K562 (cell line): ENCODE measurements around the gene STAG2. TPM values are rescaled to one million over a fixed set of nuclear protein-coding genes. Genes with fewer than 3 reads are reported as not detected.

Experiments used
- ATAC-seq: fragments of 200-7000 bp; cut with Tn5 transposase; 3 replicates; pipeline ENCODE4 v1.9.1; 2020; ENCODE audit warnings: moderate library complexity
- BruUV-seq: library from RNA; stranded (reverse); fragments of 400-500 nt; replicated peaks from 2 replicates; lab custom pipeline; 2021; lab: Mats Ljungman, UMichigan
- CTCF ChIA-PET: fragments of 300-600 bp; formaldehyde crosslinking; extraction: SDS; loops from one replicate; lab custom pipeline; 2021; ENCODE audit warnings: low intra/inter-chr PET ratio; lab: Yijun Ruan, JAX
- POLR2A ChIA-PET: fragments of 300-600, 350-650 bp; sonication (Branson Sonifier 250); formaldehyde crosslinking; extraction: SDS; loops from one replicate; lab custom pipeline; 2021; ENCODE audit warnings: antibody characterized with exemption, inconsistent platforms; lab: Yijun Ruan, JAX
- DNase-seq, 4 experiments: peaks; one replicate each; pipeline versions ENCODE4 v3.0.0 to v3.0.0-alpha.2; 2011 to 2018; ENCODE audit warnings: low spot score in 3 of 4, mixed read lengths in 3 of 4; ENCODE audit errors: extremely low read depth in 1 of 4
- FAIRE-seq: peaks from 2 replicates; lab custom pipeline; 2011; peaks lifted over from hg19 to GRCh38; lab: Jason Lieb, UNC
- H2AFZ ChIP-seq: 2 replicates; pipeline ENCODE4 v1.6.0; 2011; ENCODE audit warnings: low read depth, low read length, control low read depth, inconsistent platforms
- H3K27ac ChIP-seq: fragments of 200-600 bp; 3 replicates; pipeline ENCODE4 v1.8.0; 2011; ENCODE audit warnings: low read depth, mild to moderate bottlenecking, control low read depth, inconsistent platforms, low read length, moderate library complexity, mixed read lengths; ENCODE audit errors: extremely low read depth
- H3K27me3 ChIP-seq, 2 experiments: fragments of 300-600 bp in 1 of 2; 2 replicates in 1 of 2; 3 replicates in 1 of 2; pipeline versions ENCODE4 v1.6.0 to v1.8.0; 2011; ENCODE audit warnings: inconsistent platforms in 2 of 2, low read length in 2 of 2, mild to moderate bottlenecking in 1 of 2, mixed read lengths in 1 of 2, moderate library complexity in 1 of 2; ENCODE audit not compliant: control insufficient read depth in 2 of 2, insufficient read depth in 2 of 2
- H3K36me3 ChIP-seq: fragments of 300-600 bp; 3 replicates; pipeline ENCODE4 v1.8.0; 2011; ENCODE audit warnings: mild to moderate bottlenecking, low read length, inconsistent platforms; ENCODE audit not compliant: control insufficient read depth, insufficient read depth
- H3K4me1 ChIP-seq, 2 experiments: fragments of 200-600 bp in 1 of 2; replicated peaks in 1 of 2; 2 replicates in 1 of 2; 3 replicates in 1 of 2; pipeline versions ENCODE4 v1.5.1 to v1.8.0; 2011; ENCODE audit warnings: inconsistent platforms in 2 of 2, low read length in 2 of 2, mild to moderate bottlenecking in 1 of 2, mixed read lengths in 1 of 2, moderate library complexity in 1 of 2; ENCODE audit not compliant: control insufficient read depth in 2 of 2, insufficient read depth in 2 of 2
- H3K4me2 ChIP-seq: 2 replicates; pipeline ENCODE4 v1.6.1; 2011; ENCODE audit warnings: low read length, control low read depth, inconsistent platforms, mixed read lengths; ENCODE audit not compliant: insufficient read depth
- H3K4me3 ChIP-seq: fragments of 200-600 bp; sonication (generic), shearing (Covaris generic); 2 replicates; pipeline ENCODE4 v1.5.1; 2016; ENCODE audit warnings: control low read depth, inconsistent platforms
- H3K79me2 ChIP-seq: fragments of 200-600 bp; 3 replicates; pipeline ENCODE4 v1.8.0; 2011; ENCODE audit warnings: low read length, inconsistent platforms; ENCODE audit not compliant: control insufficient read depth, insufficient read depth
- H3K9ac ChIP-seq, 2 experiments: 2 replicates each; pipeline versions ENCODE4 v1.6.0 to v1.6.1; 2011; ENCODE audit warnings: low read depth in 2 of 2, low read length in 2 of 2, control low read depth in 1 of 2, inconsistent platforms in 1 of 2, mild to moderate bottlenecking in 1 of 2, mixed read lengths in 1 of 2; ENCODE audit not compliant: insufficient read depth in 1 of 2
- H3K9me1 ChIP-seq: one replicate; pipeline ENCODE4 v1.6.0; 2011; ENCODE audit warnings: inconsistent platforms, mild to moderate bottlenecking, low read length, moderate library complexity; ENCODE audit not compliant: control insufficient read depth, insufficient read depth
- H3K9me3 ChIP-seq: replicated peaks from 2 replicates; pipeline ENCODE4 v1.5.1; 2011; ENCODE audit warnings: low read depth, low read length, inconsistent platforms; ENCODE audit not compliant: control insufficient read depth, insufficient read depth
- H4K20me1 ChIP-seq: replicated peaks from 2 replicates; pipeline ENCODE4 v1.6.1; 2011; ENCODE audit warnings: low read length, inconsistent platforms, mixed read lengths; ENCODE audit not compliant: control insufficient read depth, insufficient read depth
- ATF7 ChIP-seq: fragments of 450-650 bp; IDR thresholded peaks from 2 replicates; pipeline ENCODE4 v1.7.1; 2014; ENCODE audit warnings: mild to moderate bottlenecking, moderate library complexity
- CEBPB ChIP-seq: fragments of 450-650 bp; IDR thresholded peaks from 2 replicates; pipeline ENCODE4 v1.6.1; 2016; ENCODE audit warnings: missing genetic modification characterization, missing compliant biosample characterization
- CEBPG ChIP-seq, 3 experiments: fragments of 200-800 bp in 1 of 3; sonication (Bioruptor generic) in 1 of 3; sonication (generic) in 1 of 3; formaldehyde crosslinking in 1 of 3; IDR thresholded peaks in 2 of 3; conservative IDR thresholded peaks in 1 of 3; 2 replicates each; pipeline versions ENCODE4 v1.6.1 to v1.8.0; 2016 to 2022; ENCODE audit warnings: missing compliant biosample characterization in 2 of 3, missing genetic modification characterization in 2 of 3, mild to moderate bottlenecking in 1 of 3, missing genetic modification reagents in 1 of 3
- DDX20 ChIP-seq: fragments of 450-650 bp; IDR thresholded peaks from 2 replicates; pipeline ENCODE4 v1.6.1; 2016; ENCODE audit warnings: missing genetic modification characterization, low read depth, mild to moderate bottlenecking, missing compliant biosample characterization, moderate library complexity
- FOXM1 ChIP-seq, 2 experiments: fragments of 450-650 bp in 1 of 2; sonication (generic) in 1 of 2; formaldehyde crosslinking in 1 of 2; IDR thresholded peaks; 2 replicates each; pipeline versions ENCODE4 v1.6.1 to v1.9.0; 2017 to 2022; ENCODE audit warnings: low read depth in 2 of 2, mild to moderate bottlenecking in 2 of 2, missing genetic modification reagents in 1 of 2, moderate library complexity in 1 of 2
- HDAC1 ChIP-seq, 2 experiments: fragments of 450-650 bp; IDR thresholded peaks; 2 replicates each; pipeline ENCODE4 v1.6.1; 2016 to 2017; ENCODE audit warnings: inconsistent platforms in 1 of 2, mild to moderate bottlenecking in 1 of 2, moderate library complexity in 1 of 2
- HMG20A ChIP-seq: fragments of 450-650 bp; formaldehyde crosslinking; conservative IDR thresholded peaks from 2 replicates; pipeline ENCODE4 v1.4.0; 2020; ENCODE audit warnings: mild to moderate bottlenecking, mixed read lengths
- IFI16 ChIP-seq: fragments of 250-450 bp; sonication (Bioruptor Pico); IDR thresholded peaks from 2 replicates; pipeline ENCODE4 v2.1.2; 2022; ENCODE audit warnings: mild to moderate bottlenecking, inconsistent platforms
- ZNF316 ChIP-seq: fragments of 450-650 bp; IDR thresholded peaks from 2 replicates; pipeline ENCODE4 v1.6.1; 2016
- ZNF384 ChIP-seq: IDR thresholded peaks from 2 replicates; pipeline ENCODE4 v1.6.1; 2012; ENCODE audit warnings: low read depth, low read length, improper control_type of control experiment
- ZNF561 ChIP-seq: fragments of 450-650 bp; formaldehyde crosslinking; conservative IDR thresholded peaks from 2 replicates; pipeline ENCODE4 v1.4.0; 2020; ENCODE audit warnings: mild to moderate bottlenecking, moderate library complexity
- WGBS: fragments of 100-300 bp; shearing (Covaris generic); methylation state at CpG from one replicate; pipeline ENCODE4 v1.1.6; 2016; ENCODE audit warnings: low coverage, mixed read lengths; ENCODE audit not compliant: insufficient coverage; ENCODE audit errors: missing lambda C conversion rate; 5-methylcytosine and 5-hydroxymethylcytosine counted together
- in situ Hi-C: fragments of 300-500 bp; cut with MboI; formaldehyde crosslinking; loops from 4 replicates; pipeline ENCODE4 v1.15.0; 2018; ENCODE audit warnings: inconsistent platforms, mixed read lengths
- intact Hi-C: fragments of 100-400 bp; cut with micrococcal nuclease; formaldehyde crosslinking; loops from 2 replicates; pipeline ENCODE4 v1.14.2; 2022
- polyA plus RNA-seq, 8 experiments: library from polyadenylated mRNA; depleted of rRNA in 4 of 8; stranded (reverse) in 5 of 8; unstranded in 3 of 8; fragments of >200 nt; fragmentation: Nextera tagmentation in 2 of 8; fragmentation: Illumina TruSeq in 1 of 8; extraction: Ambion mirVana in 2 of 8; extraction: Trizol in 1 of 8; gene quantifications; 2 replicates each; pipeline versions ENCODE4 v1.2.1 to v1.2.3, GENCODE V29; 2011 to 2014; ENCODE audit warnings: inconsistent platforms in 1 of 8, missing spikeins in 1 of 8
- total RNA-seq, 7 experiments: library from RNA; depleted of rRNA in 6 of 7; stranded (reverse); fragments of >200 nt in 6 of 7; fragmentation: Illumina TruSeq in 2 of 7; extraction: Trizol in 2 of 7; gene quantifications; 2 replicates each; pipeline versions ENCODE4 v1.2.1 to v1.2.3, GENCODE V29; 2011 to 2021; ENCODE audit warnings: low replicate concordance in 1 of 7
- TF ChIP-seq, protein P1 (sequence below): fragments of 450-650 bp; IDR thresholded peaks from 2 replicates; pipeline ENCODE4 v1.6.1; 2018; ENCODE audit warnings: mild to moderate bottlenecking, low read depth; ENCODE audit not compliant: partially characterized antibody

Gene STAG2
- total and polyA plus RNA-seq, 9 of the 15 experiments (the other 6 are each of a cell fraction or from before 2014, with no cell fraction given): 40.3 to 133 (median 90.1) TPM

DNA sequence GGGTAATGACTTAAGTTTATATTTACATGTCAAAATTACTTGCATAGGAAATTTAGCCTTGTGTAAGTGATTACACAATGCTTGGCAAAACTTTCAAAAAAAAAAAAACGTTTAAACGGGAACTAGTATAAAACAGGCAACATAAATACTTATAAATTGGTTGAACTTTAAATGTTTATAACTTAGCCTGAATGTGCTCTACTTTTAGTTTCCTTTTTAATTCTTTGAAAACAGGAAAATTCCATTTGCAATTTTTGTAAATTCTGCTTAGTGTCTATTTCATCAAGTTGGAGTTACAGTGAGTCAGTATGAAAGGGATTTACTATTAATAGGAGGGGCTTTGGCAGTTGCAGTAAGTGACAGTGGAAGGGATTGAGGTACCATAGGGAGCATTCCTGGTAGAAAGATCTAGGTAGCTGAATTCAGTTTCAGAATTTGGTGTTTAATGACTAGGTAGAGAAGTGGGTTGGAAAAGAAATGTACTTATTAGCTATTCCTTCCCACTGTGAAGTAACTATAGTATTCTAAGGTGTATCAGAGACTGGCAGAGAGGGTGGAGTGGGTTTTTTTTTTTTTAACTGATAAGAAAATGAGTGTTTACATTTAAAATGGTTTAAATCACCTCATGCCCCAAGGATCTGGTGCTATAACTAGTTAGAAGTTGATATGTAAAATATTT, 2.8 kb downstream of the STAG2 start:
- CTCF ChIA-PET: no interaction called here
- no TSS peak for BruUV-seq

More for the DNA sequence above, 2.8 kb downstream of the STAG2 start:
- FAIRE-seq (no peak), ATAC-seq (no peak), DNase-seq (no peak)
- H3K9me3 ChIP-seq: no peaks in the 10 kb centered on the region
- POLR2A ChIA-PET: interaction anchor here (1.1 kb wide), 1 partner anchor 20 kb away, joined by 4 read pairs; no protein-coding TSS in a partner anchor
- H3K27me3 ChIP-seq: no peaks in the 10 kb centered on the region
- peaks cover 7% of the 10 kb centered on the region; the same call in 2 of the 3 replicates for H3K36me3 ChIP-seq
- peak; percentile 53; the same call in 1 of the 2 replicates for TF ChIP-seq FOXM1 (IDR thresholded peaks at IDR 0.05; ENCODE audit: low read depth)
- TF ChIP-seq FOXM1 (CRISPR knock-in tag; IDR thresholded peaks at IDR 0.05; ENCODE audit: low read depth): no peak
- TF ChIP-seq DDX20 (tag): no peak
- TF ChIP-seq, protein P1, sequence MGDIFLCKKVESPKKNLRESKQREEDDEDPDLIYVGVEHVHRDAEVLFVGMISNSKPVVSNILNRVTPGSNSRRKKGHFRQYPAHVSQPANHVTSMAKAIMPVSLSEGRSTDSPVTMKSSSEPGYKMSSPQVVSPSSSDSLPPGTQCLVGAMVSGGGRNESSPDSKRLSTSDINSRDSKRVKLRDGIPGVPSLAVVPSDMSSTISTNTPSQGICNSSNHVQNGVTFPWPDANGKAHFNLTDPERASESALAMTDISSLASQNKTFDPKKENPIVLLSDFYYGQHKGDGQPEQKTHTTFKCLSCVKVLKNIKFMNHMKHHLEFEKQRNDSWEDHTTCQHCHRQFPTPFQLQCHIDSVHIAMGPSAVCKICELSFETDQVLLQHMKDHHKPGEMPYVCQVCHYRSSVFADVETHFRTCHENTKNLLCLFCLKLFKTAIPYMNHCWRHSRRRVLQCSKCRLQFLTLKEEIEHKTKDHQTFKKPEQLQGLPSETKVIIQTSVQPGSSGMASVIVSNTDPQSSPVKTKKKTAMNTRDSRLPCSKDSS: no peak
- TF ChIP-seq ZNF316: no peak
- no peak for TF ChIP-seq ZNF561 (CRISPR knock-in tag)
- peak; percentile 73 for TF ChIP-seq CEBPB (tag)
- no peak for TF ChIP-seq ATF7
- TF ChIP-seq IFI16 (CRISPR knock-in tag): no peak
- no peak for TF ChIP-seq HDAC1 (IDR thresholded peaks at IDR 0.05)
- no peak for TF ChIP-seq CEBPG (CRISPR knock-in tag; IDR thresholded peaks at IDR 0.05)
- peak in 1 of 2 experiments; percentile 68; a peak in 3 of 4 replicates for TF ChIP-seq CEBPG (tag; conservative IDR thresholded peaks at IDR 0.05 in 1 of 2, IDR thresholded peaks at IDR 0.05 in 1 of 2)
- peak; percentile 32; the same call in 1 of the 2 replicates for TF ChIP-seq ZNF384
- no peak for TF ChIP-seq HMG20A (CRISPR knock-in tag)
- H2AFZ ChIP-seq: no peak overlapping the region
- peaks cover 5% of the 10 kb centered on the region; the same call in 1 of the 2 replicates for H4K20me1 ChIP-seq
- peak overlapping the region; percentile 99; the same call in 2 of the 3 replicates for H3K27ac ChIP-seq
- peak overlapping the region; percentile 91 for H3K4me2 ChIP-seq
- H3K4me1 ChIP-seq: peaks cover 4 to 5% of the 10 kb centered on the region in 2 experiments; a peak in 3 of 5 replicates
- H3K4me3 ChIP-seq: peak overlapping the region; percentile 95
- intact Hi-C loops: loop anchor here (5.0 kb wide), 2 partner anchors 258 to 383 kb away; partner anchors contain the start of gene SH2D1A
- in situ Hi-C loops: no loop called here
- 0% methylated on average over 2 of the region's 2 CpGs for WGBS
- no peaks in the 10 kb centered on the region for H3K9me1 ChIP-seq
- peaks cover 91% of the 10 kb centered on the region for H3K79me2 ChIP-seq
- peak overlapping the region in 1 of 2 experiments; percentile 96; a peak in 2 of 4 replicates for H3K9ac ChIP-seq
